Uterus (tissue), 4 donors: ENCODE results near the gene RHEX. TPM values are rescaled to one million over a fixed set of nuclear protein-coding genes. Genes with fewer than 3 reads are reported as not detected.

Experiments
- DNase-seq, 2 donors: peaks; one replicate each; pipeline ENCODE4 v3.0.0-alpha.2; 2019 to 2020
- H3K27ac ChIP-seq, 2 donors: fragments of 200-600 bp; sonication (generic); 1 replicate in 1 of 2; 2 replicates in 1 of 2; pipeline ENCODE4 v1.5.1; 2016 to 2018
- H3K27me3 ChIP-seq, 2 donors: fragments of 200-600 bp; sonication (generic); one replicate each; pipeline ENCODE4 v1.5.1; 2018 to 2019; ENCODE audit warnings: control low read depth in 1 of 2
- H3K36me3 ChIP-seq, 2 donors: fragments of 200-600 bp; sonication (generic); one replicate each; pipeline ENCODE4 v1.5.1; 2019; ENCODE audit warnings: control low read depth in 1 of 2
- H3K4me1 ChIP-seq, 2 donors: fragments of 200-600 bp; sonication (generic); one replicate each; pipeline ENCODE4 v1.5.1; 2018 to 2019; ENCODE audit warnings: control low read depth in 1 of 2
- H3K4me3 ChIP-seq, 2 donors: fragments of 200-600 bp; sonication (generic); 1 replicate in 1 of 2; 2 replicates in 1 of 2; pipeline ENCODE4 v1.5.1; 2018 to 2019; ENCODE audit warnings: mild to moderate bottlenecking in 1 of 2
- H3K9me3 ChIP-seq, 2 donors: fragments of 200-600 bp; sonication (generic); one replicate each; pipeline ENCODE4 v1.5.1; 2019; ENCODE audit warnings: control low read depth in 1 of 2
- CTCF ChIP-seq, 4 experiments: fragments of 200-600 bp in 2 of 4; fragments of 450-650 bp in 2 of 4; sonication (generic) in 2 of 4; IDR thresholded peaks; one replicate each; pipeline ENCODE4 v1.5.1; 2016 to 2019; ENCODE audit warnings: antibody characterized with exemption in 4 of 4, mild to moderate bottlenecking in 2 of 4, moderate library complexity in 1 of 4
- POLR2A ChIP-seq, 2 donors: fragments of 450-650 bp; IDR thresholded peaks; one replicate each; pipeline ENCODE4 v1.6.1; 2016; ENCODE audit warnings: antibody characterized with exemption in 2 of 2, mild to moderate bottlenecking in 1 of 2, moderate library complexity in 1 of 2
- intact Hi-C: fragments of 100-400 bp; cut with DNase I; formaldehyde crosslinking; loops from one replicate; pipeline ENCODE4 v1.15.1; 2023; ENCODE audit warnings: low total_unique reads
- total RNA-seq, 4 donors: library from RNA; depleted of rRNA in 3 of 4; stranded (reverse); fragments of >200 nt in 3 of 4; gene quantifications; one replicate each; pipeline versions ENCODE4 v1.1.0 to v1.2.4, GENCODE V29; 2014 to 2023
- donor health status: DM: yes; HTN: yes; CAD: no.

The RHEX gene
- total RNA-seq, 4 donors from 2014 or later, result 3.6 to 6.4 (median 5.6) TPM; not detected in 1

GRCh38 chr1:206115791-206116190 is 62.8 kb downstream of the RHEX start:
- TF ChIP-seq POLR2A (IDR thresholded peaks at IDR 0.05) (no peak), CTCF (IDR thresholded peaks at IDR 0.05) (no peak)
- no peaks in the 10 kb centered on the region for H3K9me3 ChIP-seq
- peaks cover 0 to 6% of the 10 kb centered on the region in 2 donors for H3K4me1 ChIP-seq
- H3K36me3 ChIP-seq, result no peaks in the 10 kb centered on the region
- intact Hi-C loops, result no loop called here
- H3K27me3 ChIP-seq, result no peaks in the 10 kb centered on the region
- DNase-seq, result no peak
- H3K4me3 ChIP-seq, result no peak overlapping the region
- no peak overlapping the region for H3K27ac ChIP-seq

GRCh38 chr1:206116191-206116872 is 63.4 kb downstream of the RHEX start:
- Histone ChIP-seq H3K9me3 (peaks cover 0 to 3% of the 10 kb centered on the region in 2 donors), H3K4me1 (peaks cover 0 to 6% of the 10 kb centered on the region in 2 donors), H3K27me3 (no peaks in the 10 kb centered on the region), H3K4me3 (no peak overlapping the region), H3K36me3 (no peaks in the 10 kb centered on the region), H3K27ac (no peak overlapping the region)
- TF ChIP-seq CTCF (IDR thresholded peaks at IDR 0.05), result no peak
- TF ChIP-seq POLR2A (IDR thresholded peaks at IDR 0.05), result no peak
- no peak for DNase-seq
- intact Hi-C loops, result no loop called here

- no peak for DNase-seq
- Histone ChIP-seq H3K9me3 (peaks cover 0 to 6% of the 10 kb centered on the region in 2 donors), H3K4me1 (peaks cover 0 to 6% of the 10 kb centered on the region in 2 donors), H3K27ac (peak overlapping the region in 1 of 2 donors; percentile 24), H3K4me3 (peak overlapping the region; percentile 17 to 26), H3K27me3 (no peaks in the 10 kb centered on the region), H3K36me3 (no peaks in the 10 kb centered on the region)
- TF ChIP-seq POLR2A (IDR thresholded peaks at IDR 0.05) (no peak), CTCF (IDR thresholded peaks at IDR 0.05) (no peak)
- intact Hi-C loops, result no loop called here
Measured at GRCh38 chr1:206116873-206117150, 63.8 kb downstream of the RHEX start.

GRCh38 chr1:206117151-206117948 is 64.4 kb downstream of the RHEX start, which contains the start of gene AVPR1B:
Gene AVPR1B (minus strand): TSS chr1:206117388. CDS start chr1:206116890, 498 bp downstream.
- intact Hi-C loops, result no loop called here
- no peak for TF ChIP-seq CTCF (IDR thresholded peaks at IDR 0.05)
- TF ChIP-seq POLR2A (IDR thresholded peaks at IDR 0.05), result no peak
- H3K36me3 ChIP-seq, result no peaks in the 10 kb centered on the region
- DNase-seq, result peak in 1 of 2 donors; percentile 40
- peak within 1 kb of the TSS; percentile 17 to 26 for H3K4me3 ChIP-seq
- peaks cover 0 to 6% of the 10 kb centered on the region in 2 donors for H3K9me3 ChIP-seq
- peaks cover 0 to 6% of the 10 kb centered on the region in 2 donors for H3K4me1 ChIP-seq
- no peaks in the 10 kb centered on the region for H3K27me3 ChIP-seq
- peak within 1 kb of the TSS in 1 of 2 donors; percentile 24 for H3K27ac ChIP-seq

GRCh38 chr1:206120406-206120805 is 67.4 kb downstream of the RHEX start:
- intact Hi-C loops, result no loop called here
- no peaks in the 10 kb centered on the region for H3K27me3 ChIP-seq
- no peak overlapping the region for H3K4me3 ChIP-seq
- H3K27ac ChIP-seq, result no peak overlapping the region
- peaks cover 0 to 6% of the 10 kb centered on the region in 2 donors for H3K9me3 ChIP-seq
- no peaks in the 10 kb centered on the region for H3K36me3 ChIP-seq
- no peak for DNase-seq
- TF ChIP-seq CTCF (IDR thresholded peaks at IDR 0.05), result no peak
- TF ChIP-seq POLR2A (IDR thresholded peaks at IDR 0.05), result no peak
- H3K4me1 ChIP-seq, result peaks cover 0 to 6% of the 10 kb centered on the region in 2 donors
